K562 (cell line): ENCODE data around the gene MTA2. TPM values are rescaled to one million over a fixed set of nuclear protein-coding genes. Genes with fewer than 3 reads are reported as not detected.

Experiments
- CBFA2T3 ChIP-seq: fragments of 450-650 bp; IDR thresholded peaks from 2 replicates; pipeline ENCODE4 v1.6.1; 2017
- CHCHD3 ChIP-seq: fragments of 250-450 bp; sonication (Bioruptor Pico); IDR thresholded peaks from 2 replicates; pipeline ENCODE4 v2.1.2; 2022; ENCODE audit warnings: mild to moderate bottlenecking
- E2F6 ChIP-seq, 2 experiments: IDR thresholded peaks; 2 replicates each; pipeline ENCODE4 v1.6.1; 2011; ENCODE audit warnings: borderline replicate concordance in 1 of 2, control low read depth in 1 of 2, low read depth in 1 of 2, low read length in 1 of 2, mild to moderate bottlenecking in 1 of 2, mixed read lengths in 1 of 2, moderate library complexity in 1 of 2; ENCODE audit not compliant: insufficient read depth in 1 of 2, insufficient read length in 1 of 2, poor library complexity in 1 of 2, severe bottlenecking in 1 of 2; ENCODE audit errors: extremely low read depth in 1 of 2
- HDAC8 ChIP-seq: fragments of 450-650 bp; IDR thresholded peaks from 2 replicates; pipeline ENCODE4 v1.6.1; 2016; ENCODE audit warnings: mild to moderate bottlenecking, missing genetic modification characterization, moderate library complexity, missing compliant biosample characterization
- HES1 ChIP-seq: fragments of 450-650 bp; IDR thresholded peaks from 2 replicates; pipeline ENCODE4 v1.6.1; 2016; ENCODE audit warnings: low read depth, mild to moderate bottlenecking, moderate library complexity
- HNRNPL ChIP-seq: fragments of 200-400 bp; formaldehyde crosslinking; IDR thresholded peaks from 2 replicates; pipeline ENCODE4 v1.6.1; 2017; ENCODE audit warnings: low read depth, mild to moderate bottlenecking, low read length
- KDM5B ChIP-seq: fragments of 200-600 bp; sonication (generic); IDR thresholded peaks from 2 replicates; pipeline ENCODE4 v1.6.1; 2012; ENCODE audit warnings: low read depth, mild to moderate bottlenecking, moderate library complexity, low read length, control low read depth, inconsistent platforms; ENCODE audit not compliant: insufficient replicate concordance
- MEF2D ChIP-seq: conservative IDR thresholded peaks from 2 replicates; pipeline ENCODE4 v1.6.1; 2016; ENCODE audit warnings: low read depth, missing genetic modification characterization, missing compliant biosample characterization
- POLR3A ChIP-seq: IDR thresholded peaks from 2 replicates; pipeline ENCODE4 v1.6.1; 2011; ENCODE audit warnings: borderline replicate concordance, mild to moderate bottlenecking, moderate library complexity; ENCODE audit not compliant: insufficient read length, insufficient read depth; ENCODE audit errors: extremely low read depth
- PYGO2 ChIP-seq: fragments of 450-650 bp; IDR thresholded peaks from 2 replicates; pipeline ENCODE4 v1.6.1; 2016; ENCODE audit warnings: mild to moderate bottlenecking, missing genetic modification characterization, moderate library complexity, missing compliant biosample characterization
- RAD21 ChIP-seq, 2 experiments: fragments of 250-450 bp in 1 of 2; fragments of 450-650 bp in 1 of 2; sonication (Bioruptor Pico) in 1 of 2; formaldehyde crosslinking in 1 of 2; IDR thresholded peaks in 1 of 2; conservative IDR thresholded peaks in 1 of 2; 2 replicates each; pipeline versions ENCODE4 v1.4.0 to v1.8.0; 2020 to 2022; ENCODE audit warnings: mild to moderate bottlenecking in 2 of 2, moderate library complexity in 1 of 2
- RBM15 ChIP-seq: fragments of 200-400 bp; formaldehyde crosslinking; IDR thresholded peaks from 2 replicates; pipeline ENCODE4 v1.6.1; 2018; ENCODE audit warnings: mild to moderate bottlenecking, low read length, moderate library complexity; ENCODE audit not compliant: insufficient read depth
- SIX5 ChIP-seq, 2 experiments: IDR thresholded peaks; 2 replicates each; pipeline ENCODE4 v1.6.1; 2011; ENCODE audit warnings: low read length in 2 of 2, borderline replicate concordance in 1 of 2, low read depth in 1 of 2, mild to moderate bottlenecking in 1 of 2, moderate library complexity in 1 of 2; ENCODE audit not compliant: insufficient read depth in 1 of 2
- STAG1 ChIP-seq: sonication (generic); formaldehyde crosslinking; IDR thresholded peaks from 2 replicates; pipeline ENCODE4 v1.5.0; 2020; ENCODE audit warnings: missing genetic modification reagents, borderline replicate concordance
- TCF7L2 ChIP-seq: fragments of 150-350 bp; IDR thresholded peaks from 2 replicates; pipeline ENCODE4 v1.6.1; 2016; ENCODE audit warnings: low read depth, mild to moderate bottlenecking, low read length, moderate library complexity
- XRCC4 ChIP-seq: IDR thresholded peaks from one replicate; pipeline ENCODE4 v1.6.1; 2011; ENCODE audit not compliant: insufficient read depth, insufficient read length; ENCODE audit errors: extremely low read depth
- ZBTB12 ChIP-seq: fragments of 250-450 bp; sonication (Bioruptor Pico); IDR thresholded peaks from 2 replicates; pipeline ENCODE4 v1.4.0; 2020
- ZBTB9 ChIP-seq: fragments of 450-650 bp; formaldehyde crosslinking; IDR thresholded peaks from 2 replicates; pipeline ENCODE4 v1.4.0; 2020; ENCODE audit warnings: mild to moderate bottlenecking, moderate library complexity
- ZNF584 ChIP-seq: fragments of 200-800 bp; sonication (Bioruptor generic); IDR thresholded peaks from 2 replicates; pipeline ENCODE4 v1.6.1; 2016; ENCODE audit warnings: low read depth, mild to moderate bottlenecking, missing genetic modification characterization, missing compliant biosample characterization
- polyA plus RNA-seq, 8 experiments: library from polyadenylated mRNA; depleted of rRNA in 4 of 8; stranded (reverse) in 5 of 8; unstranded in 3 of 8; fragments of >200 nt; fragmentation: Nextera tagmentation in 2 of 8; fragmentation: Illumina TruSeq in 1 of 8; extraction: Ambion mirVana in 2 of 8; extraction: Trizol in 1 of 8; gene quantifications; 2 replicates each; pipeline versions ENCODE4 v1.2.1 to v1.2.3, GENCODE V29; 2011 to 2014; ENCODE audit warnings: inconsistent platforms in 1 of 8, missing spikeins in 1 of 8
- total RNA-seq, 7 experiments: library from RNA; depleted of rRNA in 6 of 7; stranded (reverse); fragments of >200 nt in 6 of 7; fragmentation: Illumina TruSeq in 2 of 7; extraction: Trizol in 2 of 7; gene quantifications; 2 replicates each; pipeline versions ENCODE4 v1.2.1 to v1.2.3, GENCODE V29; 2011 to 2021; ENCODE audit warnings: low replicate concordance in 1 of 7
- TF ChIP-seq, protein P1 (sequence below): fragments of 450-650 bp; IDR thresholded peaks from one replicate; pipeline ENCODE4 v1.6.1; 2018; ENCODE audit warnings: mild to moderate bottlenecking, moderate library complexity; ENCODE audit not compliant: partially characterized antibody

Gene MTA2
- total and polyA plus RNA-seq, 9 of the 15 experiments (the other 6 are each of a cell fraction or from before 2014, with no cell fraction given): 6.2 to 220 (median 172) TPM

DNA sequence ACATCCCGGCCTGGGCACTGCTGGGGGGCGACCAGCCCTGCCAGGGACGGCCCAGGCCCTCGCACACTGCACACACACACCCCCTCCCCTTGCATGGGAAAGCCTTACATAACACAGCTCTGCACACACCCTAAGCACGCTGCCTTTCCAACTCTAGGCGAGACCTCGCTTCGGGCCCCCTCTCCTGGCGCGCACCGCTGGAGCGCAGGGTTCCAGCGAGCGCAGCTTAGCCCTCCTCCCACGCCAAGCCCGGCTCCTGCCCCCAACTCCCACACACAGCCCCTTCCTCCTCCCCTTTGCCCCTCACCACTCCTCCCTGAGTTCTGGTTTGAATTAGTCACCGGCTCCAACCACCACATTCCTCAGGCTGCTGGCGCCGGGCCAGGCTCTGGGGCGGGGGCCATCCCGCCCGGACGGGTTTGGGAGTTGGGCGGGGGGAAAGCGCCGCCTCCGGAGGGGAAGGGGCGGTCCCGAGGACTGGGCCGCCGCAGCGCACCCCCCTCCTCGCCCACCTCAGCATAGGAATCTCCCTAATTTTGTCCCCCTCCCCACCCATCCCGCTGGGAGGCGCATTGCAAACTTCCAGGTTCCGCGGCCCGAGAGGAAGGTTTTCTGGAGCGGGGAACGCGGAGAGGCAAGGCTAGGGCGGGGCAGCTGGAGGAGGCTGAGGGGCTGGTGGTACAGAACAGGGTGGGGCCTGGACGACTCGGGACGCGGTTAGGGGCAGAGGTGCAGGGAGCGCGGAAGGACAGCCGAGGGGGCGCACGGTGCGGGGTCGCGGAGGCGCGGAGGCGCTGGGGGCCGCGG, 56.0 kb downstream of the MTA2 start (continued):
- TF ChIP-seq RAD21 (CRISPR knock-in tag; conservative IDR thresholded peaks at IDR 0.05 in 1 of 2, IDR thresholded peaks at IDR 0.05 in 1 of 2) (peak; percentile 15 to 44; a peak in 2 of 4 replicates), CBFA2T3 (peak; percentile 65), E2F6 (IDR thresholded peaks at IDR 0.05; ENCODE audit: borderline replicate concordance in 1 of 2, extremely low read depth in 1 of 2, insufficient read depth in 1 of 2, insufficient read length in 1 of 2, low read depth in 1 of 2, low read length in 1 of 2, poor library complexity in 1 of 2, severe bottlenecking in 1 of 2) (peak; percentile 60 to 72), HNRNPL (peak; percentile 26; the same call in 1 of the 2 replicates), XRCC4 (no peak), KDM5B (peak; percentile 61), PYGO2 (tag) (no peak), MEF2D (tag) (no peak), ZNF584 (CRISPR knock-in tag) (no peak), POLR3A (no peak), ZBTB12 (CRISPR knock-in tag) (no peak), SIX5 (IDR thresholded peaks at IDR 0.05; ENCODE audit: borderline replicate concordance in 1 of 2, insufficient read depth in 1 of 2, low read depth in 1 of 2, low read length in 2 of 2) (no peak), RBM15 (no peak), HES1 (0 out of 2 replicates have a peak, but pooled peaks have one; percentile 32), ZBTB9 (no peak), TCF7L2 (no peak), CHCHD3 (CRISPR knock-in tag) (no peak), STAG1 (no peak), HDAC8 (tag) (no peak)
- TF ChIP-seq, protein P1, sequence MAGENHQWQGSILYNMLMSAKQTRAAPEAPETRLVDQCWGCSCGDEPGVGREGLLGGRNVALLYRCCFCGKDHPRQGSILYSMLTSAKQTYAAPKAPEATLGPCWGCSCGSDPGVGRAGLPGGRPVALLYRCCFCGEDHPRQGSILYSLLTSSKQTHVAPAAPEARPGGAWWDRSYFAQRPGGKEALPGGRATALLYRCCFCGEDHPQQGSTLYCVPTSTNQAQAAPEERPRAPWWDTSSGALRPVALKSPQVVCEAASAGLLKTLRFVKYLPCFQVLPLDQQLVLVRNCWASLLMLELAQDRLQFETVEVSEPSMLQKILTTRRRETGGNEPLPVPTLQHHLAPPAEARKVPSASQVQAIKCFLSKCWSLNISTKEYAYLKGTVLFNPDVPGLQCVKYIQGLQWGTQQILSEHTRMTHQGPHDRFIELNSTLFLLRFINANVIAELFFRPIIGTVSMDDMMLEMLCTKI: no peak
